Gastroesophageal sphincter (tissue), 4 donors: ENCODE data around the gene MRPL37. TPM values are rescaled to one million over a fixed set of nuclear protein-coding genes. Genes with fewer than 3 reads are reported as not detected.

Source experiments
- ATAC-seq: fragments of 150-250 bp; one replicate; pipeline ENCODE4 v1.9.1; 2016; ENCODE audit warnings: mild to moderate bottlenecking, moderate library complexity
- H3K27ac ChIP-seq, 4 donors: fragments of 200-600 bp; sonication (generic) in 3 of 4; 1 replicate in 3 of 4; 2 replicates in 1 of 4; pipeline ENCODE4 v1.5.1; 2016 to 2019
- H3K27me3 ChIP-seq: fragments of 200-600 bp; sonication (generic); one replicate; pipeline ENCODE4 v1.5.1; 2019
- H3K36me3 ChIP-seq, 2 donors: fragments of 200-600 bp; sonication (generic); one replicate each; pipeline ENCODE4 v1.5.1; 2019; ENCODE audit warnings: control low read depth in 1 of 2
- H3K4me1 ChIP-seq, 3 donors: fragments of 200-600 bp; sonication (generic); 1 replicate in 2 of 3; 2 replicates in 1 of 3; pipeline ENCODE4 v1.5.1; 2016 to 2019; ENCODE audit warnings: control low read depth in 2 of 3
- H3K4me3 ChIP-seq, 2 donors: fragments of 200-600 bp; sonication (generic); one replicate each; pipeline ENCODE4 v1.5.1; 2019; ENCODE audit warnings: mild to moderate bottlenecking in 1 of 2, moderate library complexity in 1 of 2
- H3K9me3 ChIP-seq, 3 donors: fragments of 200-600 bp; sonication (generic); one replicate each; pipeline ENCODE4 v1.5.1; 2017 to 2019; ENCODE audit warnings: control low read depth in 2 of 3
- CTCF ChIP-seq, 4 experiments: fragments of 200-600 bp in 2 of 4; fragments of 450-650 bp in 2 of 4; sonication (generic) in 1 of 4; IDR thresholded peaks; one replicate each; pipeline ENCODE4 v1.5.1; 2017 to 2019; ENCODE audit warnings: antibody characterized with exemption in 4 of 4, mild to moderate bottlenecking in 2 of 4, moderate library complexity in 2 of 4
- EP300 ChIP-seq: sonication (generic); formaldehyde crosslinking; IDR thresholded peaks from one replicate; pipeline ENCODE4 v1.6.1; 2017; ENCODE audit warnings: antibody characterized with exemption, mild to moderate bottlenecking
- POLR2A ChIP-seq, 2 donors: fragments of 450-650 bp; IDR thresholded peaks; one replicate each; pipeline ENCODE4 v1.6.1; 2017; ENCODE audit warnings: antibody characterized with exemption in 2 of 2, mild to moderate bottlenecking in 2 of 2, moderate library complexity in 1 of 2
- POLR2AphosphoS5 ChIP-seq: sonication (generic); formaldehyde crosslinking; IDR thresholded peaks from one replicate; pipeline ENCODE4 v1.6.1; 2017; ENCODE audit warnings: antibody characterized with exemption
- WGBS, 2 donors: methylation state at CpG; one replicate each; pipeline ENCODE4 v1.1.5; 2018; ENCODE audit warnings: low coverage in 1 of 2; 5-methylcytosine and 5-hydroxymethylcytosine counted together
- total RNA-seq, 4 donors: library from RNA; depleted of rRNA; stranded (reverse); fragments of >200 nt; gene quantifications; one replicate each; pipeline ENCODE4 v1.1.0, GENCODE V29; 2016

Gene MRPL37
- total RNA-seq: 10 to 100 TPM; 37.3 to 64.5 (median 52.0) TPM

GRCh38 chr1:54199765-54200518 lies at the start of gene MRPL37, which contains the start of gene CYB5RL:
Gene MRPL37 (plus strand): TSS chr1:54200167. CDS start chr1:54200244, 77 bp downstream.
Gene CYB5RL (minus strand): TSS chr1:54200030. CDS start chr1:54195616, 4,414 bp downstream.
- peaks cover 0 to 32% of the 10 kb centered on the region in 2 donors for H3K36me3 ChIP-seq
- ATAC-seq: peak; percentile 99
- H3K4me3 ChIP-seq: peak within 1 kb of the TSS; percentile 80 to 83
- TF ChIP-seq CTCF (IDR thresholded peaks at IDR 0.05): peak in 1 of 4 experiments; percentile 7
- TF ChIP-seq POLR2A (IDR thresholded peaks at IDR 0.05): peak; percentile 23 to 42
- TF ChIP-seq EP300: no peak
- TF ChIP-seq POLR2AphosphoS5: peak; percentile 71
- peak within 1 kb of the TSS; percentile 1 to 90 (median 80) for H3K27ac ChIP-seq
- H3K27me3 ChIP-seq: no peaks in the 10 kb centered on the region
- H3K9me3 ChIP-seq: no peaks in the 10 kb centered on the region
- WGBS, 2 donors: 0 to 3% methylated on average over 9 to 13 of the region's 51 CpGs
- peaks cover 0 to 42% (median 17%) of the 10 kb centered on the region in 3 donors for H3K4me1 ChIP-seq

GRCh38 chr1:54151013-54151412 lies 49.0 kb upstream of the MRPL37 start:
- H3K27me3 ChIP-seq: no peaks in the 10 kb centered on the region
- H3K27ac ChIP-seq: no peak overlapping the region
- H3K4me1 ChIP-seq: peaks cover 0 to 9% (median 0%) of the 10 kb centered on the region in 3 donors
- WGBS, 2 donors: 78 to 89% methylated on average over 5 of the region's 5 CpGs
- TF ChIP-seq EP300: no peak
- no peak for TF ChIP-seq POLR2AphosphoS5
- no peak for TF ChIP-seq CTCF (IDR thresholded peaks at IDR 0.05)
- TF ChIP-seq POLR2A (IDR thresholded peaks at IDR 0.05): no peak
- no peak for ATAC-seq
- H3K9me3 ChIP-seq: no peaks in the 10 kb centered on the region
- no peak overlapping the region for H3K4me3 ChIP-seq
- no peaks in the 10 kb centered on the region for H3K36me3 ChIP-seq

- no peak for ATAC-seq
- WGBS, 2 donors: 63 to 100% methylated on average over 1 to 2 of the region's 5 CpGs
- no peaks in the 10 kb centered on the region for H3K36me3 ChIP-seq
- no peak within 1 kb of the TSS for H3K4me3 ChIP-seq
- H3K27ac ChIP-seq: peak within 1 kb of the TSS in 1 of 4 donors; percentile 2
- no peaks in the 10 kb centered on the region for H3K9me3 ChIP-seq
- H3K4me1 ChIP-seq: peaks cover 0 to 9% (median 0%) of the 10 kb centered on the region in 3 donors
- TF ChIP-seq POLR2AphosphoS5 (no peak), POLR2A (IDR thresholded peaks at IDR 0.05) (no peak), CTCF (IDR thresholded peaks at IDR 0.05) (no peak), EP300 (no peak)
- no peaks in the 10 kb centered on the region for H3K27me3 ChIP-seq
Observed at GRCh38 chr1:54152696-54153095, 47.3 kb upstream of the MRPL37 start, which contains the start of gene CDCP2. Gene CDCP2 (minus strand): TSS chr1:54153000. CDS start chr1:54152922, 78 bp downstream.

GRCh38 chr1:54153535-54154439 lies 46.2 kb upstream of the MRPL37 start:
- peak overlapping the region in 1 of 4 donors; percentile 2 for H3K27ac ChIP-seq
- no peak for TF ChIP-seq POLR2AphosphoS5
- no peak for TF ChIP-seq EP300
- TF ChIP-seq POLR2A (IDR thresholded peaks at IDR 0.05): no peak
- no peak for TF ChIP-seq CTCF (IDR thresholded peaks at IDR 0.05)
- 60 to 63% methylated on average over 10 to 14 of the region's 19 CpGs for WGBS, 2 donors
- H3K9me3 ChIP-seq: no peaks in the 10 kb centered on the region
- H3K27me3 ChIP-seq: no peaks in the 10 kb centered on the region
- H3K4me3 ChIP-seq: no peak overlapping the region
- peaks cover 0 to 9% (median 0%) of the 10 kb centered on the region in 3 donors for H3K4me1 ChIP-seq
- ATAC-seq: peak; percentile 90
- no peaks in the 10 kb centered on the region for H3K36me3 ChIP-seq
